CMK (cell line): Measurements from ENCODE around the gene SLC52A1.
"Not testable (repeated sequence)": the region's sequence is repeated elsewhere in the genome, so short reads cannot be mapped to it uniquely, and the experiment has no call there.

Experiments
- DNase-seq: peaks from one replicate; pipeline ENCODE4 v3.0.0-alpha.2; 2010; ENCODE audit warnings: low read depth

The SLC52A1 gene

DNA sequence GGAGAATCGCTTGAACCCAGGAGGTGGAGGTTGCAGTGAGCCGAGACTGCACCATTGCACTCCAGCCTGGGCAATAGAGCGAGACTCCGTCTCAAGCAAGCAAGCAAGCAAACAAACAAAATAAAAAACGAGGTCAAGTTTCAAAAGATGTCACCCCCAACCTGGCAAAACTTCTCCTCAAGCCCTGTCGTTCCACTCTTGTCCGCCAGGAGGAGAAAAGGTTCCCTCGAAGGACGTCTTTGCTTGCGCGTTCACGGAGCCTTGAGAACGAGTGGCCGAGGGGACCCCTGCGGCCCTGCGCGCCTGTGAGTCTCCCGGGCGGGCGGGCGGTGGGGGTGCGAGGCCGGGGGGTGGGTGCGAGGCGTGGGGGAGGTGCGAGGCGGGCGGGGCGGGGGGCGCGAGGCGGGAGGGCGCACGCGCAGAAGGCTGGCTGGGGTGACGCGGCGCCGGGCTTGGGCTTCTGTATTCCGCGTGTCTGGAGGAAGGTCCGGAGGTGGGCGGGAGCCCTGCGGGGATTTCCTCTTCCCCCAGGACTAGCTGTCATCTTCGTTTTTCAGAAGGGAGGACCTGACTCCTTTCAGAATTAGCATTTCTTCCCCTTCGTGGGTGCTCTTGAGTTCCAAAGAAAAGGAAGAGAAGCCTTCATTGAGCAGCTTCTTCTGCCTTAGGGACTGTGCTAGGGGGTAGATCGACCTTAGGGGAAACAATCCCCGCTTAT is 3.7 kb downstream of the SLC52A1 start:
- peak; percentile 54 for DNase-seq

DNA sequence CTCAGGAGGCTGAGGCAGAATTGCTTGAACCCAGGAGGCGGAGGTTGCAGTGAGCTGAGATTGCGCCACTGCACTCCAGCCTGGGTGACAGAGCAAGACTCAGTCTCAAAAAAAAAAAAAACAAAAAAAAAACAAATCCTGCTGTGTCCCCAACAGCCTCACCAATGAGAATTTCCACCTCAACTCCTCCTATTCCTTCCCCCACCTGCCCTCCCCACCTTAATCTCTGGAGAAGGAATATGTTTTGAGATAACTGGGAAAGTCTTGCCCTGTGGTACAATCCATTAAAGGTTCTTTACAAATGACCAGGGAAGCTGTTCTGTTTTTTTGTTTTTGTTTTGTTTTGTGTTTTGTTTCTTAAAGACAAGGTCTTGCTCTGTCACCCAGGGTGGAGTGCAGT is 5.1 kb downstream of the SLC52A1 start:
- DNase-seq, result not testable (repeated sequence)

DNA sequence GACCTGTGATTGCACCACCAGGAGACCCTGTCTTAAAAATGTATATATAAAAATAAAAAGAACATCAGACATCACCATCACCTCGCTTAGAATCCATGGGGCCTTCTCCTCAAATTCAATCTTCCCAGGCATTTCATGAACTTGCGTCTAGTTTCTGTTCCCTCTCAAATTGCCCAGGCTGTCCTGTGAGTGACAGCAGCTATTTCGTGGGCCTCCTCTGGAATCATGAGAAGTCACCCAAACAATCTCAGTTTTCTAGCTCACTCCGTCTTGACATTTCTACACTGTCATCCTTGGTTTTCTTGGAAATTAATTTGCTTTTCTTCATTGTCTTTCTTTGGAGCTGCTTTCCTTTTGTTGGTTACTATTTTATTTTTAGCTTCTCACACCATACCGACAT is 7.3 kb downstream of the SLC52A1 start:
- no peak for DNase-seq

DNA sequence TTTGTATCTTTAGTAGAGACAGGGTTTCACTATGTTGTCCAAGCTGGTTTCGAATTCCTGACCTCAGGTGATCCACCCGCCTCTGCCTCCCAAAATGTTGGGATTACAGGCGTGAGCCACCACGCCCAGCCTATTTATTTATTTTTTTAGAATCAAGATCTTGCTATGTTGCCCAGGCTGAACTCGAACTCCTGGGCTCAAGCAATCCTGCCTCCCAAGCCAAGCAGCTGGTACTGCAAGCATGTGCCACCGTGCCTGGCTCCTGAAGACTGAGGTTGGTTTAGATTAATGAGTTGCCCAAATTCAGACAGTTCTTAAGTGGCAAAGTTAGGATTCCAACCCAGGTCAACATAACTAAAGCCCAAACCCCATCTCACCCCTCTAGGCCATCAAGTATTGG is 7.9 kb downstream of the SLC52A1 start:
- DNase-seq, result no peak

DNA sequence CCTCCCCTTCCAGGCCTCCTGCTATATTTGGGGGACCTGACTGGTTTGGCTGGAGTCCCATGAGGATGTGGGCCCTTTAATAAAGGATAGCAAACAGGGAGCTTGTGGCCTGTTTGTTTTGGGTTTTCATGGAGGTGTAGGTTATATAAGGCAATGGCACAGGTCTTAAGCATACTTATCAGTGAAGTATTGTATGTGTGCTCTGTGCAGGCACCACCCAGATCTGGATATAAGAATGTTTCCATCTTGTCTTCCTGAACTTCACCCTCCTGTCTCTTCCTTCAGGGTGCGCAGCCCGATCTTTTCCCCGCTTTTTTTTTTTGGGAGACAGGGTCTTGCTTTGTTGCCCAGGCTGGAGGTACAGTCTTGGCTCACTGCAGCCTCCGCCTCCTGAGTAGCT is 10.6 kb downstream of the SLC52A1 start:
- no peak for DNase-seq

DNA sequence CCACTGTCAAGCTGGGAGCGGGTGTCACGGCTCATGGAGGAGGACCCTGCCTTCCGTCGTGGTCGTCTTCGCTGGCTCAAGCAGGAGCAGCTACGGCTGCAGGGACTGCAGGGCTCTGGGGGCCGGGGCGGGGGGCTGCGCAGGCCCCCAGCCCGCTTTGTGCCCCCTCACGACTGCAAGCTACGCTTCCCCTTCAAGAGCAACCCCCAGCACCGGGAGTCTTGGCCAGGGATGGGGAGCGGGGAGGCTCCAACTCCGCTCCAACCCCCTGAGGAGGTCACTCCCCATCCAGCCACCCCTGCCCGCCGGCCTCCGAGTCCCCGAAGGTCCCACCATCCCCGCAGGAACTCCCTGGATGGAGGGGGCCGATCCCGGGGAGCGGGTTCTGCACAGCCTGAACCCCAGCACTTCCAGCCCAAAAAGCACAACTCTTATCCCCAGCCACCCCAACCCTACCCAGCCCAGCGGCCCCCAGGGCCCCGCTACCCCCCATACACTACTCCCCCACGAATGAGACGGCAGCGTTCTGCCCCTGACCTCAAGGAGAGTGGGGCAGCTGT is 11.6 kb downstream of the SLC52A1 start:
- no peak for DNase-seq

DNA sequence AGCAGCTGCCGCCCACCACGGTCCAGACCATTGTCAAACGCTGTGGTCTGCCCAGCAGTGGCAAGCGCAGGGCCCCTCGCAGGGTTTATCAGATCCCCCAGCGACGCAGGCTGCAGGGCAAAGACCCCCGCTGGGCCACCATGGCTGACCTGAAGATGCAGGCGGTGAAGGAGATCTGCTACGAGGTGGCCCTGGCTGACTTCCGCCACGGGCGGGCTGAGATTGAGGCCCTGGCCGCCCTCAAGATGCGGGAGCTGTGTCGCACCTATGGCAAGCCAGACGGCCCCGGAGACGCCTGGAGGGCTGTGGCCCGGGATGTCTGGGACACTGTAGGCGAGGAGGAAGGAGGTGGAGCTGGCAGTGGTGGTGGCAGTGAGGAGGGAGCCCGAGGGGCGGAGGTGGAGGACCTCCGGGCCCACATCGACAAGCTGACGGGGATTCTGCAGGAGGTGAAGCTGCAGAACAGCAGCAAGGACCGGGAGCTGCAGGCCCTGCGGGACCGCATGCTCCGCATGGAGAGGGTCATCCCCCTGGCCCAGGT is 13.0 kb downstream of the SLC52A1 start:
- no peak for DNase-seq

DNA sequence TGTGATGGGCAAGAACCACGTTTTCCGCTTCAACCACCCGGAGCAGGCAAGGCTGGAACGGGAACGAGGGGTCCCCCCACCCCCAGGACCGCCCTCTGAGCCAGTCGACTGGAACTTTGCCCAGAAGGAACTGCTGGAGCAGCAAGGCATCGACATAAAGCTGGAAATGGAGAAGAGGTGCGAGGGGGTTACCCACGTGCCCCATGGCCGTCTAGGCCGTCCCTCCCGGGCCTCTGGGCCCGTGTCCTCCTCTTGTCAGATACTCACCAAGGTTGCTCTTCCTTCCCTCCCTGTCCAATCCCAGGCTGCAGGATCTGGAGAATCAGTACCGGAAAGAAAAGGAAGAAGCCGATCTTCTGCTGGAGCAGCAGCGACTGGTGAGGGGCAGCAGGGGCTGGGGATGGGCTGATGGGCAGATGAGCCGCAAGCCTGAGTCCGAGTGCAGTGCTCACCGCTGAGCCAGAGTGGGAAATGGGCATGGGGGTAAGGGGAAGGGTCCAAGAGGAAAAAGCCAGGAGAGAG is 14.7 kb downstream of the SLC52A1 start:
- DNase-seq, result no peak

DNA sequence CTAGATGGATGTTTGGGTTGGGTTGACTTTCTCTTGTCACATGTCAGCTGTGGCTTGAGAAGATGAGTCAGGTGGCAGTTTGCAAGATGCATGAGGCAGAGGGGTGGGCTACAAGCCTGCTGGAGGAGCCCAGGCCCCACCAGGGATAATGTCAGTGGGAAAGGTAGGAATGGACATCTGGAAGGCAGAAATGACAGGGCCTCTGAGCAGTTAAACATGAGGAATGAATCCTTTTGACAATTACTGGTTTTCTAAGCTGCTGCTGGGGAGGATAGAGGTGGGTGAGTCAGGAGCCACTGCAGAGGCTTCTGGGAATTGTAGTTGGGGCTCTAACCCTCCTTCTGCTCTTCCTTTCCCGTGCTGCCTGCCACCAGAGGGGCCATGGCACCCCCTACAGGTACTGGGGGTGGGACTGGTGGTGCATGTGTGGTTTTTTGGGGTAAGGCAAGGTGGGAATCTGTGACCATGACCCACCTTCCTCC is 15.7 kb downstream of the SLC52A1 start:
- DNase-seq, result no peak

DNA sequence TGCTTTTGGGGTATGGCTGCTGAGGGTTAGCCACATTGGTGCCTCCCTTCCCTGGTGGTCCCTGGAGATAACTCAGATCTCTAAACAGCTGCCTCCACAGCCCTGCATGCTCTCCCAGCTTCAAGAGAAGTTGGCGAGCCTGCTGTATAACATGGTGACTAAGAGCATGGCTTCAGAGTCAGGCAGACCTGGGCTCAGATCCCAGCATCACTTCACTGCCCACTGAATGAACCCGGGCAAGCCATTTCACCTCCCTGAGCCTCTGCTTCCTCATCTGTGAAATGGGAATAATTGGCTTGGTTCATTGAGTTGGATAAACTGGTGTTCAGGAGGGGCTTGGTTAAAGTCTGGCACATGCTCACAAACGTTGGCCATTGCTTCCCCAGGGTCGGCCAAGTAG is 20.9 kb downstream of the SLC52A1 start:
- no peak for DNase-seq

DNA sequence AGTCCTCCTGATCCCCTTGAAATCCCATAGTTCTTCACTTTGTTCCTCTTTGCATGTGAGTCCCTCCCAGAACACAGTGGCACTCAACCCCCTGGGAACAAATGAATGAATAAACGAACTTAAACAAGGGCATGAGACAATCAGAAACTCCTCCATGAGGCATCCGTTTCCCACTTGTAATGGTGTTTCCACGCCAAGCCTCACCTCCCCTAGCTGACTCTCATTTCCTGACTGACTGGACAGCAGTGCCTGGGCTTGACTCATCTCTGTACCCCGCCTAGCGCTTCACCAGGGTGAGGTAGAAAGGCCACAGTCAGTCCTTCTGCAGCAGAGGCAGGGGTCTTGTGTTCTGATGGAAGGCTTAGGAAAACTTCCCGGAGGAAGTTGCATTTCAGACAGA is 23.3 kb downstream of the SLC52A1 start:
- DNase-seq, result no peak

DNA sequence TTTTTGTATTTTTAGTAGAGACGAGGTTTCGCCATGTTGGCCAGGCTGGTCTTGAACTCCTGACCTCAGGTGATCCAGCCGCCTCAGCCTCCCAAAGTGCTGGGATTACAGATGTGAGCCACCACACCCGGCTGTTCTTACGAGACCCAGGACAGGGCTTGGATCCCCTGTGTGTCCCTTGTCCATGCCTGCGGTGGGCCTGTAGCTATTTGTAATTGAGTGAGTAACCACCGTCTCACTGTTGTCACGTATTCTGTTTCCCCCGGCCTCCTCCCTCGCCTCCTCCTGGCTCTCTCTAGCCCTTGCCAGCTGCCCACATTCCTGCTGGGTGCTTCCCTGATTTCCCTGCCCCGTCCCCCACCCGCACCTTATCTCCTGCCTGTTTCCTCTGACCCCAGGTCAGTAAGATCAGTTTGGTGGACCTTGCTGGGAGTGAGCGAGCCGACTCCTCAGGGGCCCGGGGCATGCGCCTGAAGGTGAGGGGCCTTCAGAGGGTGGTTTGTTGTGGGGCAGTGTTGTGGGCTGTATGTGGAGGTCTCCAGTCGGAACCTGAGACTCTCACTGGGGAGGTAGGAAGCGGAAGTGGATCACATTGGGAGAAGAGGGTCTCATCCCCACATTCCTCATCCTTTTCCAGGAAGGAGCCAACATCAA is 31.9 kb downstream of the SLC52A1 start:
- DNase-seq, result no peak

DNA sequence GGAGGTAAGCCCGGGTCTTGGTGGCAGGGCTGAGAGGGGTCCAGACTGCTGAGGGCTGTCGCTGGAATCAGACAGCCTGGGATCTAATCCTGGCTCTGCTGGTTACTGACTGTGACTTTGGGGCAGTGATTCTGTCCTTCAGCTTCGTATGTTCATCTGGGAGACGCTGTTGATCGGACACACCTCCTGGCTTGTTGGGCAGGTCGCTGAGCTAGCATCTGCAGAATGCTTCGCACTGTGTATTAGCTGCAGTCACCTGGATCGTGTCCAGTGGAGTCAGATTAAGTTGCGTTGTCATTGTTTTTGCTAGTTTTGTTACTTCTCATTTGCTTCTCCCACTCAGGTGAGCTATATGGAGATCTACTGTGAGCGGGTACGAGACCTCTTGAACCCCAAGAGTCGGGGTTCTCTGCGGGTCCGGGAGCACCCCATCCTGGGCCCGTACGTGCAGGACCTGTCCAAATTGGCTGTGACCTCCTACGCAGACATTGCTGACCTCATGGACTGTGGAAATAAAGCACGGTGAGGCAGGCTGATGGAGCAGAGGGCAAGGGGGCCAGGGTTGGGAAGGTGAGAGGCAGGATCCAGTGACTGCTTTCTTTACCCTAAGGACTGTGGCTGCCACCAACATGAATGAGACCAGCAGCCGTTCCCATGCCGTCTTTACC is 33.0 kb downstream of the SLC52A1 start:
- DNase-seq, result no peak

DNA sequence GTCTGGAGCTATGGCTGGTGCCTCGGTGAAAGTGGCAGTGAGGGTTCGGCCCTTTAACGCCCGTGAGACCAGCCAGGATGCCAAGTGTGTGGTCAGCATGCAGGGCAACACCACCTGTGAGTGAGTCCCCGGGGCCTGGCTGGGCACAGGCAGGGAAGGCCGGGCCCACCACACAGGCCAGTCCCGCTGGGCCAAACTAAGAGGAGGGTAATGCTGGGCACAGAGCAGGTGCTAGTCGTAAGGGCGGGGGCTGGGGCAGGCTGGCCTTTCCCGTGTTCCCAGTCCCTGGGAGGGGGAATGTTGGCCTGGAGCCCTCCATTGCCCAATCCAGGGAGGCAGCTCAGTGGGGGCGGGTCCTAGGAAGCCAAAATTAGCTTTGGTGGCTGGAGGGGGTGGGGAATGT is 35.0 kb downstream of the SLC52A1 start:
- no peak for DNase-seq

DNA sequence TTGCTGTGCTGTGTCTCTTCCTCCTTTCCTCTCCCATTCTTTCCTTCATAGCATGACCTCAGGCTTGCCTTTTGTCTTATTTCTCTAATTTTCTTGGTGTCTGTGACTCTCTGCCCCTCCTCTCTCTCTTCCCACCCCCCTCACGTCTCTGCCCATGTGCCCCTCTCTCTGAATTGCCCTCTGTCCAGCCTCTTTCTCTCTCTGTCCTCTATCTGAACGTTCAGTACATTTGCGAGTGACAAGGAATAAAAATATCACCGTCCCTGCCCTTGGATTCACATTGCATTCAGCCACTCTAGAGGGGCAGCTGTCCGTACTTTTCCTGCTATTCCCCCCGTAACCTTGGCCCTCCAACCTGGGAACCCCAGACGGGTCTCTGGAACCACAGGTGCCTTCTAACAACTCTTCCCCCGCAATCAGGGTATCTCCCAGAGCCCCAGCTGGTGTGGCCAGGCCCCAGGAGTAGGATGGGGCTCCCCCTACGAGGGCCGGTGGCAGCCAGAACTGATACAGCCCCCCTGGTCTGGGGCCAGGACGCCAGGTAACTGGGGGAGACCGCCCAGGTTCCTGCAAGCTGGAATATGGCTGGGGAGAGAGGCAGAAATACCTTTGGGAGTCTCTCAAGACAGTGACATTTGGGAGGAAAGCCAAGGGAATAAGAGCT is 35.7 kb downstream of the SLC52A1 start:
- no peak for DNase-seq

DNA sequence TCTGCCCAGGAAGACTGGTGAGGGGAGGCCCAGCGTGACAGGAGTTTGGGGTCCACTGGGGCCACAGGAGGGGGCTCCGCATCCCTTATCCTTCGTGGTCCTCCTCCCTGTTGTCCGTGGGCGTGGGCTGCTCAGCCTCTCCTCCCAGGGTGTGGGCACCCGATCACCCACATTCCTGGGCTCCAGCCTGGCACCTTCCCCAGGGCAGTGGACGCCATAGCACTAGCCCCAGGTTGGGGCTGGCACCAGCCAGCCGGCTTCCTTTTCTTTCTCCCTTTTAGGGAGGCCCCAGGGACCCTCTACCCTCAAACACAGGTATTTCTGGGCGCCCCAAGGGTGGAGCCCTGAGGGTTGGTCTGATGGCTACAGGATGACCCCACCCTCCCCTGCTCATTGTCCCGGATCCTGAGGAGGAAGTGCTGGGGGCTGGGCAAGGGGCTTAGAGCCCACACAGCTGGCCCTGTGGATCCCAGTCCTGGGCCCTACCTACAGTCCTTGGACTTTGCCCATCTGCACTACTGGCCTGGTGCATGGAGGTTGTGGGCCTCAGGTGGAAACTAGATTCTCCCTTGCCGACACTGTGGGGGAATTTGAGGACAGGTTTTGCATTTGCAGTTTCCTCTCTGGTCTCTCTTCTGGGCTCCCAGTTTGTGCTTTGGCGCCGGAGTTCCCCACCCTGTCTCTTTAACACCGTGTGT is 36.3 kb downstream of the SLC52A1 start:
- DNase-seq, result no peak

DNA sequence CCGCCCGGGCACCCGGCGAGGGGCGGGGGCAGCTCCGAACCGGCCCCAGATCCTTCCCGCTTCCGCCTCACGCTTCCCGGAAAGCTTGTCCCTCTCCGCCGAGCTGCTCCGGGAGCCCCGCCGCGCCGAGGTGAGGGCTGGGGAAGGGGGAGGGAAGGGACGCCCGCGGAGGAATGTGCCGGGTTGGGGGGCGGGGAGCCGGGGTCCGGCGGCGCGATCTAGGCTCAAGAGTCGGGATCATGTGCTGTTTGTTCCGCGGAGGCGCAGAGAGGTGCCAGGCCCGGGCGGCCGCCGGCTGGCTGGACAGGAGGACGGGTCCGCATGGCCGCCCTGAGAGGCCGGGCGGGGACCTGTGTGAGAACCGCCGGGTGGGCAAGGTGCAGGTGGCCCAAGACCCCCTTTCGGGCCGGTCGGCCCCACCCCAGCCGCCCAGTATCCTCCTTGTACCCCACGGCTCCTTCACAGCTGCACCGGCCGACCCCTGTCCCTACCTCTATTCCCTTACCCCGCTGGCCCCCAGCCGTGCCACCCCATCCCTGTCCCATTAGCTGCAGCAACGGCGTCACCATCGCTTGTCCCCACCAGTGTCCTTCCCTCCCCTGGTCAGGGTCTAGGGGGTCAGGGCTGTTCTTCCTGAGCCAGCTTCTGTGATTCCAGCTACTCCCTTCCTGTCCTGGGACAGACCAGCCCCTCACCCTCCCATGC is 37.0 kb downstream of the SLC52A1 start:
- DNase-seq, result peak; percentile 11

DNA sequence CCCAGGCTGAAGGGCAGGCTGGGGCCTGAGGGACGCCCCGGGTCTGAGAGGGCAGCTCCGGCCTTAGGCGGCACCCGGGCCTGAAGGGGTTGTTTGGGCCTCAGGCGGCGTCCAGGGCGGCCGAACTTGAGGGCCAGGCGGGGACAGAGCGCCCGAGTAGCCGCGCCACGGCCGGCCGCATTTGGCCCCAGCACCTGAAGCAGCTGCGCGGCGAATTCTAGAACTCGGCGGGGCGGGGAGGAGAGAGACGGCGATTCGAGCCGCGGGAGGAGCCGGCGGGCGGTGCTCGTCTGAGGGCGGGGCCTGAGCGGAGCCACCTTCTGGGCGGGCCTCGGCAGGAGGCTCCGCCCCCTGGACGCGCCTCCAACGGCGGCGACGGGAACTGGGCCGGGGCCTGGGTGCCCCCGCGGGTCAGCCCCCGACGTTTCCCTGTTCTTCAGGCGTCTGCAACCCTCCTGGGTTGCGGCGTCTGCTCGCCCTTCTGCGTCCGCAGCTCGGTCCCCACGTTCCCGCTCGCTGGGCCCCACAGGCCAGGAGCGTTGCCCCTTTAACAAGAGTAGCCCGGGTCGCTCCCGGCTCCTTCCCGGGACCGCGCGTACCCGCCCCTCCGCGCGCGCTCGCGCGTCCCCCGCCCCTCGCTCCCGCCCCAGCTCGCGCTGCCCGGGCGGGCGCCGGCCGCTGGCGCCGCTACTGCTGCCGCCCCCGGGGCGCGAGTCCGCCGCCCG is 37.8 kb downstream of the SLC52A1 start, which contains the start of the genes INCA1 and KIF1C:
TSS of gene INCA1 (minus strand) at position 221 of the 725 bp plus-strand sequence. CDS start 3,085 bp downstream, outside the sequence.
TSS of gene KIF1C (plus strand) at position 649 of the 725 bp plus-strand sequence. CDS start 2,297 bp downstream, outside the sequence.
- peak; percentile 34 for DNase-seq

DNA sequence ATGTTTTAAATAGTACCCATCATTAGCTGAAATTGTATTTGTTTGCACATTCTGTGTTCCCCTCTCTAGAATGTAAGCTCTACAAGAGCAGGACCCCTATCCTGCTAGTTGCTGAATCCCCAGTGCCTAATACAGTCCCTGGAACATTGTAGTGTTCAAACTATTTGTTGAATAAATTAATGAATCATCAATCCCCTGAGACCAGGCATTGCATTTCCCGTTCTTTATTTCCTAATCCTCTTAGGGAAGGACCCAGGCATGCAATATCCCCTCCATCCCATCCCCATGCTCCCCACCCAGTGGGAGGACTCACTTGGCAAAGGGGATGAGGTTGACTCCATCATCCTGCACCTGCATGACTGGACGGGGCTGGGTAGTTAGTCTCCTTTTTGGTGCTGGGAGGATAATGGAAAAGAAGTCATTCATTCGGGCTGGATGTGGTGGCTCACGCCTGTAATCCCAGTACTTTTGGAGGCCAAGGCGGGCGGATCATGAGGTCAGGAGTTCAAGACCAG is 41.1 kb downstream of the SLC52A1 start:
- no peak for DNase-seq
